ENCODE data around the gene SMIM35.

The SMIM35 gene

DNA sequence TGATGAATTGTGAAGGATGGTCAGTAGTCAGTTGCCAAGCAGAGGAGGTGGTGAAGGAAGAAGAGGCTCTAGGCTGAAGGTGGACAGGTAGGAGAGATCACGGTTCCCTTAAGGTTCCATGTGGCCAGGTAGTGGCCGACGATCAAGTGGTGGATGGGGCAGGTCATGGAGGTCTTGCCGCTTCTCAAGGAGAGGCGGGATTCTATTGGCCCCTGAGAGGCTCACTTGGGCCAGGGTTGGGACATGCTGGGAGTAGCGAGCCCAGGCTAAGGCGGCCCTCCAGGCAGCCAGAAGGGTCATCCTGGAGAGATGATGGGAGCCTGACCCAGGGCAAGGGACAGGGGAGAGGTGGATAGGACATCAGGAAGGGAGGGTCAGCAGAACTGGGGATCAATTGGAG, 30.8 kb downstream of the SMIM35 start:
- H3K4me1 ChIP-seq (ENCODE audit: control insufficient read depth, insufficient read depth, low read length), result no peaks in the 10 kb centered on the region
- no peak overlapping the region for H3K27ac ChIP-seq (ENCODE audit: low read depth, low read length)
- H3K36me3 ChIP-seq (ENCODE audit: control insufficient read depth, insufficient read depth, low read length), result no peaks in the 10 kb centered on the region
- no peaks in the 10 kb centered on the region for H3K9me3 ChIP-seq (ENCODE audit: control insufficient read depth, insufficient read depth, low read length)
- H3K27me3 ChIP-seq (ENCODE audit: control insufficient read depth, insufficient read depth, low read length), result no peaks in the 10 kb centered on the region
- H3K4me3 ChIP-seq (ENCODE audit: low read depth, low read length), result no peak overlapping the region
- H3K9ac ChIP-seq (ENCODE audit: low read depth, low read length), result no peak overlapping the region

- H3K4me1 ChIP-seq (ENCODE audit: control insufficient read depth, insufficient read depth, low read length), result no peaks in the 10 kb centered on the region
- no peaks in the 10 kb centered on the region for H3K27me3 ChIP-seq (ENCODE audit: control insufficient read depth, insufficient read depth, low read length)
- no peaks in the 10 kb centered on the region for H3K36me3 ChIP-seq (ENCODE audit: control insufficient read depth, insufficient read depth, low read length)
- H3K27ac ChIP-seq (ENCODE audit: low read depth, low read length), result no peak overlapping the region
- H3K9me3 ChIP-seq (ENCODE audit: control insufficient read depth, insufficient read depth, low read length), result no peaks in the 10 kb centered on the region
- no peak overlapping the region for H3K4me3 ChIP-seq (ENCODE audit: low read depth, low read length)
- no peak overlapping the region for H3K9ac ChIP-seq (ENCODE audit: low read depth, low read length)
These were observed 31.8 kb downstream of the SMIM35 start for GRCh38 chr11:118054712-118055640.

- no peak overlapping the region for H3K4me3 ChIP-seq (ENCODE audit: low read depth, low read length)
- H3K36me3 ChIP-seq (ENCODE audit: control insufficient read depth, insufficient read depth, low read length), result no peaks in the 10 kb centered on the region
- no peak overlapping the region for H3K9ac ChIP-seq (ENCODE audit: low read depth, low read length)
- H3K27me3 ChIP-seq (ENCODE audit: control insufficient read depth, insufficient read depth, low read length), result no peaks in the 10 kb centered on the region
- no peaks in the 10 kb centered on the region for H3K9me3 ChIP-seq (ENCODE audit: control insufficient read depth, insufficient read depth, low read length)
- no peaks in the 10 kb centered on the region for H3K4me1 ChIP-seq (ENCODE audit: control insufficient read depth, insufficient read depth, low read length)
- no peak overlapping the region for H3K27ac ChIP-seq (ENCODE audit: low read depth, low read length)
These were observed 34.1 kb downstream of the SMIM35 start for GRCh38 chr11:118052581-118053206.

- Histone ChIP-seq H3K36me3 (ENCODE audit: control insufficient read depth, insufficient read depth, low read length) (no peaks in the 10 kb centered on the region), H3K4me3 (ENCODE audit: low read depth, low read length) (no peak overlapping the region), H3K9ac (ENCODE audit: low read depth, low read length) (no peak overlapping the region), H3K27me3 (ENCODE audit: control insufficient read depth, insufficient read depth, low read length) (no peaks in the 10 kb centered on the region), H3K9me3 (ENCODE audit: control insufficient read depth, insufficient read depth, low read length) (no peaks in the 10 kb centered on the region), H3K4me1 (ENCODE audit: control insufficient read depth, insufficient read depth, low read length) (no peaks in the 10 kb centered on the region), H3K27ac (ENCODE audit: low read depth, low read length) (no peak overlapping the region)
These were observed 34.9 kb downstream of the SMIM35 start for GRCh38 chr11:118051611-118052461.

GRCh38 chr11:118051136-118051610, 35.6 kb downstream of the SMIM35 start:
- Histone ChIP-seq H3K27me3 (ENCODE audit: control insufficient read depth, insufficient read depth, low read length) (no peaks in the 10 kb centered on the region), H3K4me1 (ENCODE audit: control insufficient read depth, insufficient read depth, low read length) (no peaks in the 10 kb centered on the region), H3K9ac (ENCODE audit: low read depth, low read length) (no peak overlapping the region), H3K4me3 (ENCODE audit: low read depth, low read length) (no peak overlapping the region), H3K36me3 (ENCODE audit: control insufficient read depth, insufficient read depth, low read length) (no peaks in the 10 kb centered on the region), H3K9me3 (ENCODE audit: control insufficient read depth, insufficient read depth, low read length) (no peaks in the 10 kb centered on the region), H3K27ac (ENCODE audit: low read depth, low read length) (no peak overlapping the region)

DNA sequence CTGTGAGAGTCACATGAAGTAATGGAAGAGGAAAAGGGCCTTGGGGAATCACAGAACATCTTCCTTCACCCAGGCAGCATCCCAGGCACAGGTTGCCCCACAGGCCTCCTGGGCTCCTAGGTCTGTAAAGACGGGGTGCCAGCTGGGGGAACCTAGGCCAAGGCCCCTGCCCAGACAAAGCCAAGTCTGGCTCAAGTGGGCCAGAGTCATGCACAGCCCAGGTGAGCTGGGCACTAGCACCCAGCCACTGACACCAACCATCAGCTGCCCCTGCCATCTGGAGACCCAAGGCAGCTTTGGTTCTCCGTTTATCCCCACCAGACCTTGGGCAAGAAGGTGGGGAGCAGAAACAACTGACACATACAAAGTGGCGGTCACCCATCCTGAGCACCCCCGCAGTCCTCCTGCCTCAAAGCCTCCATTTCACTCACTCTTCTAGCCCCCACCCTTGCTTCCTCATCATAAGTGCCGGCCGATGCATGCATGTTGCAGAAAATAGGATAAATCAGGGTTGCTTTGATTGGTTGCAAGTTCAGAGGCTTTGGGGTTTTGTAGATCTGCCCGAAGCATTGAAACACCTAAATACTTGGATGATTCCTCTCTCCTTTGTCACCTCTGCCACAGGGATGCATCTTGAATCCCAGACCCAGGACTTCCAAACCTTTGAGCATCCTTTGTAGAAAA, 36.4 kb downstream of the SMIM35 start:
- H3K4me3 ChIP-seq (ENCODE audit: low read depth, low read length), result no peak overlapping the region
- no peaks in the 10 kb centered on the region for H3K36me3 ChIP-seq (ENCODE audit: control insufficient read depth, insufficient read depth, low read length)
- H3K4me1 ChIP-seq (ENCODE audit: control insufficient read depth, insufficient read depth, low read length), result no peaks in the 10 kb centered on the region
- no peaks in the 10 kb centered on the region for H3K9me3 ChIP-seq (ENCODE audit: control insufficient read depth, insufficient read depth, low read length)
- no peak overlapping the region for H3K27ac ChIP-seq (ENCODE audit: low read depth, low read length)
- H3K9ac ChIP-seq (ENCODE audit: low read depth, low read length), result no peak overlapping the region
- no peaks in the 10 kb centered on the region for H3K27me3 ChIP-seq (ENCODE audit: control insufficient read depth, insufficient read depth, low read length)

DNA sequence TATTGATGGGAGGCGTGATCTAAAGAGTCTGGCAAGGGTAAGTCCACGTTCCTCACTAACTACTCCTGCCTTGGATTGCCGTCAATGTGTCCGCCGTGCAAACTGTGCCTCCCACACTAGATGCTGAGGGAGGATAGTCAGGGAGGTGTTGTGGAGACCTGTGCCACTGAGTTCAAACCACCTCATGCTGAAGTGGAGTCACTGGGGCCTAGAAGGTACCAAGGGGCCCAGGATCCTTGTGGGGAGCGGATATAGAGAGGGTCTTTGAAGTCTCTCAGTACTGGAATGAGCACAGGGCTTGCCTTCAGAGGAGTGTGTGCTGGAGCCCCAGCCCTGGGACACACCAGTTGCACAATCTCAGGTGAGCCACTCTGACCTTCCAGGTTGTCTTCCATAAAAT, 37.0 kb downstream of the SMIM35 start:
- H3K27ac ChIP-seq (ENCODE audit: low read depth, low read length), result no peak overlapping the region
- no peak overlapping the region for H3K9ac ChIP-seq (ENCODE audit: low read depth, low read length)
- no peaks in the 10 kb centered on the region for H3K27me3 ChIP-seq (ENCODE audit: control insufficient read depth, insufficient read depth, low read length)
- no peaks in the 10 kb centered on the region for H3K9me3 ChIP-seq (ENCODE audit: control insufficient read depth, insufficient read depth, low read length)
- H3K4me3 ChIP-seq (ENCODE audit: low read depth, low read length), result no peak overlapping the region
- H3K4me1 ChIP-seq (ENCODE audit: control insufficient read depth, insufficient read depth, low read length), result no peaks in the 10 kb centered on the region
- H3K36me3 ChIP-seq (ENCODE audit: control insufficient read depth, insufficient read depth, low read length), result no peaks in the 10 kb centered on the region

DNA sequence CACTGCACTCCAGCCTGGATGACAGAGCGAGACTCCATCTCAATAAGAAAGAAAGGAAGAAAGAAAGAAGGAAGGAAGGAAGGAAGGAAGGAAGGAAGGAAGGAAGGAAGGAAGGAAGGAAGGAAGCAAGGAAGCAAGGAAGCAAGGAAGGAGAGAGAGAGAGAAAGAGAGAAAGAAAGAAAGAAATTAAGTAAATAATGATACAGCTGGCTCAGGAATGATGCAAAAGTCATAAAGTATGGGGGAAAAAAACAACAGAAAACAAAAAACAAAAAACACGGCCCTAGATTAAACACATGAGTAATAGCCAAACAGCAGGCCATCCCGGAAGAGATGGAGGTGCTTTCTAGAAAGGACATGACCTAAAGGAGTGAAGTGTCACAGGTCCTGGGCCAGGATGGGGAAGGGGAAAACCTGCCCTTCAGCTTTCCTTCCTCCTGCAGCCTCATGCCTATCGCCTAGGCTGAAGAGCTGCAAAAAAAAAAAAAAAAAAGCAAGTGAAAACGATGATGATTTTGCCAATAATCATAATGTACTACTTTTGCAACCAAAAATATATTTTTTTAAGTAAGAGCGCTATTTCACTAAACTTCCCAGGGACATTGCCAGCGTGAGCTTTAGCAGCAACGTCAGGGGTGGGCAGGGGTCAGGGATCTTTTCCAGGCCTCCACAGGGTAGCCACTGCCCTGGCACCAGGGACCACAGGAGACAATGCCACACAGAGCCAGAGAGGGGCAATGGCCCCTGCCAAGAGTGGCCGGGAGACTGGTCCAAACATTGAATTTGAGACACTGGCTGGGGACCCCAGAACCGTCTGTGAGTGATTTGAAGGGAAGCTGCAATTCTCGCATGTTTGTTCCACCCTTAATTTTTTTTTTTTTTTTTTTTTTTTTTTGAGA, 38.0 kb downstream of the SMIM35 start:
- Histone ChIP-seq H3K36me3 (ENCODE audit: control insufficient read depth, insufficient read depth, low read length) (no peaks in the 10 kb centered on the region), H3K9me3 (ENCODE audit: control insufficient read depth, insufficient read depth, low read length) (no peaks in the 10 kb centered on the region), H3K4me3 (ENCODE audit: low read depth, low read length) (no peak overlapping the region), H3K27ac (ENCODE audit: low read depth, low read length) (no peak overlapping the region), H3K9ac (ENCODE audit: low read depth, low read length) (no peak overlapping the region), H3K4me1 (ENCODE audit: control insufficient read depth, insufficient read depth, low read length) (no peaks in the 10 kb centered on the region), H3K27me3 (ENCODE audit: control insufficient read depth, insufficient read depth, low read length) (no peaks in the 10 kb centered on the region)

DNA sequence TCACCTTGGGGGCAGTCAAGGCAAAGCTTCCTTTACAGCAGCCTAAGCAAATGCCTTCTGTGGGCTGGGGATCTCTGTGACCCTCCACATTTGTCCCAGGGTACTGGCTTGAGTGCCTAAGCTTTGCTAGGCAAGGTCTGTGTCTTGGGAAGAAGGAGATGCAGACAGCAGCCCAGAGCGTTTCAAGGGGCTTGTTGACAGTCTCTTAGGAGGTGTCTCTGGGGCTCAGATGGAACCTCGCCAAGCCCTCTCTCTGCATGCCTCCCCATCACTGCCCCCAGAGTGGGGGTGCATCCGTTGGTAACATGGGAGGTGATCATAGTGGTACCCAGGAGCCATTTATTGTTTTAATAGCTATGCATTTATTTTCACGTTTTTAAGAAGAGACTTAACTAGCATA, 39.0 kb downstream of the SMIM35 start:
- Histone ChIP-seq H3K9me3 (ENCODE audit: control insufficient read depth, insufficient read depth, low read length) (no peaks in the 10 kb centered on the region), H3K4me1 (ENCODE audit: control insufficient read depth, insufficient read depth, low read length) (no peaks in the 10 kb centered on the region), H3K27ac (ENCODE audit: low read depth, low read length) (no peak overlapping the region), H3K36me3 (ENCODE audit: control insufficient read depth, insufficient read depth, low read length) (no peaks in the 10 kb centered on the region), H3K27me3 (ENCODE audit: control insufficient read depth, insufficient read depth, low read length) (no peaks in the 10 kb centered on the region), H3K4me3 (ENCODE audit: low read depth, low read length) (no peak overlapping the region), H3K9ac (ENCODE audit: low read depth, low read length) (no peak overlapping the region)
